MM.1S (cell line): ENCODE data around the gene RYR2.

Experiments
- DNase-seq: peaks from one replicate; pipeline ENCODE4 v3.0.0-alpha.2; 2015
- H2AFZ ChIP-seq: fragments of 300-600 bp; sonication (generic); 2 replicates; pipeline ENCODE4 v1.6.0; 2016; ENCODE audit warnings: antibody characterized with exemption, low read length
- H3F3A ChIP-seq: fragments of 300-600 bp; sonication (generic); 2 replicates; pipeline ENCODE4 v1.6.1; 2016; ENCODE audit warnings: mild to moderate bottlenecking, antibody characterized with exemption, low read length, moderate library complexity, mixed read lengths; ENCODE audit not compliant: insufficient read depth
- H3K27ac ChIP-seq: fragments of 300-600 bp; sonication (generic); 2 replicates; pipeline ENCODE4 v1.5.1; 2016; ENCODE audit warnings: mild to moderate bottlenecking, low read length
- H3K27me3 ChIP-seq: fragments of 300-600 bp; sonication (generic); replicated peaks from 2 replicates; pipeline ENCODE4 v1.6.0; 2016; ENCODE audit warnings: low read length; ENCODE audit not compliant: insufficient read depth
- H3K36me3 ChIP-seq: fragments of 300-600 bp; sonication (generic); replicated peaks from 2 replicates; pipeline ENCODE4 v1.6.1; 2016; ENCODE audit warnings: mild to moderate bottlenecking, low read length, mixed read lengths; ENCODE audit not compliant: insufficient read depth
- H3K4me1 ChIP-seq: fragments of 300-600 bp; sonication (generic); 2 replicates; pipeline ENCODE4 v1.6.1; 2016; ENCODE audit warnings: low read length, mixed read lengths
- H3K4me2 ChIP-seq: fragments of 300-600 bp; sonication (generic); 2 replicates; pipeline ENCODE4 v1.6.0; 2016; ENCODE audit warnings: low read depth, low read length
- H3K4me3 ChIP-seq: fragments of 300-600 bp; sonication (generic); 2 replicates; pipeline ENCODE4 v1.5.1; 2016; ENCODE audit warnings: low read length, mixed read lengths
- H3K79me2 ChIP-seq: fragments of 300-600 bp; sonication (generic); 2 replicates; pipeline ENCODE4 v1.6.1; 2016; ENCODE audit warnings: mixed run types, low read length, mixed read lengths
- H3K9ac ChIP-seq: fragments of 300-600 bp; sonication (generic); 2 replicates; pipeline ENCODE4 v1.6.1; 2016; ENCODE audit warnings: low read length, mixed read lengths
- H3K9me2 ChIP-seq: fragments of 300-600 bp; sonication (generic); replicated peaks from 2 replicates; pipeline ENCODE4 v1.6.1; 2016; ENCODE audit warnings: mild to moderate bottlenecking, low read length, mixed read lengths; ENCODE audit not compliant: insufficient read depth
- H3K9me3 ChIP-seq: fragments of 300-600 bp; sonication (generic); replicated peaks from 2 replicates; pipeline ENCODE4 v1.6.1; 2016; ENCODE audit warnings: mild to moderate bottlenecking, low read length, mixed read lengths; ENCODE audit not compliant: insufficient read depth
- H4K20me1 ChIP-seq: fragments of 300-600 bp; sonication (generic); 2 replicates; pipeline ENCODE4 v1.6.1; 2016; ENCODE audit warnings: mild to moderate bottlenecking, low read length, moderate library complexity, mixed read lengths; ENCODE audit not compliant: insufficient read depth
- EZH2 ChIP-seq: fragments of 300-600 bp; sonication (generic); optimal IDR thresholded peaks from 2 replicates; pipeline ENCODE3; 2017; ENCODE audit warnings: low read depth, mild to moderate bottlenecking, antibody characterized with exemption, low read length, mixed read lengths
- EZH2phosphoT487 ChIP-seq: fragments of 300-600 bp; sonication (generic); IDR thresholded peaks from 2 replicates; pipeline ENCODE4 v1.6.1; 2018; ENCODE audit warnings: antibody characterized with exemption, low read length
- TF ChIP-seq, protein P1 (sequence below): fragments of 300-600 bp; sonication (generic); IDR thresholded peaks from 2 replicates; pipeline ENCODE4 v1.5.1; 2016; ENCODE audit warnings: antibody characterized with exemption, low read length, mixed read lengths

The RYR2 gene

DNA sequence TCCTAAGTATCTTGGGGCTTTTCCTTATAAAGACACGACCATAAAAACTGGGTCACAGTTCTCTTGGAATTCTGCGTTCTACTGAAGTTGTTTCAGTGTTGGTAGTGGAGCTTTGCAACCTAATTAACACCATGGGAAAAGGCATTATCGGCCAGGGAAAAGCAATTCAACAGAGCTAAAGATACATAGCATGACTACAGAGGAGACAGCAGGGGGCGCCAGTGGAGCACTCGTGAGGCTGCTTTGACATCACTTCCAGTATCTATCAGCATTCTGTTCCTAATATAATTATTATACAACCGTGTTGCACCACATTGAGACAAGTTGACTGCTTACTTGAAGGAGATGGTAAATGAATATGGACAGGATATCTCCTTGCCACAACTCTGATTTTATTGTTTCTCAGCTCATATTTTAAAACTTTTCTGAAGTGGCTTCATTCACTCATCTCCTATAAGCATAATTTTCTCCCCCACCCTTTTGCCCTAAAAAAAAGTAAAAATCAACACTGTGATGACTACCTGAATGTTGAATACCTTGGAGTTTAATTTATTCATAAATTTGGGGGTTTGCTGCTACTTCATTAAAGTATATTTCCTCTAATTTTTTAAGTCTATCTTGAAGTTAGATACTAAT lies 809.3 kb downstream of the RYR2 start:
- Histone ChIP-seq H3K27me3 (no peaks in the 10 kb centered on the region), H3K9ac (no peak overlapping the region), H4K20me1 (no peaks in the 10 kb centered on the region), H3K9me2 (no peaks in the 10 kb centered on the region), H2AFZ (no peak overlapping the region), H3F3A (no peaks in the 10 kb centered on the region), H3K9me3 (no peaks in the 10 kb centered on the region), H3K79me2 (no peaks in the 10 kb centered on the region), H3K4me1 (no peaks in the 10 kb centered on the region), H3K36me3 (no peaks in the 10 kb centered on the region), H3K27ac (no peak overlapping the region), H3K4me3 (no peak overlapping the region), H3K4me2 (no peak overlapping the region)
- TF ChIP-seq EZH2phosphoT487: no peak
- TF ChIP-seq, protein P1, sequence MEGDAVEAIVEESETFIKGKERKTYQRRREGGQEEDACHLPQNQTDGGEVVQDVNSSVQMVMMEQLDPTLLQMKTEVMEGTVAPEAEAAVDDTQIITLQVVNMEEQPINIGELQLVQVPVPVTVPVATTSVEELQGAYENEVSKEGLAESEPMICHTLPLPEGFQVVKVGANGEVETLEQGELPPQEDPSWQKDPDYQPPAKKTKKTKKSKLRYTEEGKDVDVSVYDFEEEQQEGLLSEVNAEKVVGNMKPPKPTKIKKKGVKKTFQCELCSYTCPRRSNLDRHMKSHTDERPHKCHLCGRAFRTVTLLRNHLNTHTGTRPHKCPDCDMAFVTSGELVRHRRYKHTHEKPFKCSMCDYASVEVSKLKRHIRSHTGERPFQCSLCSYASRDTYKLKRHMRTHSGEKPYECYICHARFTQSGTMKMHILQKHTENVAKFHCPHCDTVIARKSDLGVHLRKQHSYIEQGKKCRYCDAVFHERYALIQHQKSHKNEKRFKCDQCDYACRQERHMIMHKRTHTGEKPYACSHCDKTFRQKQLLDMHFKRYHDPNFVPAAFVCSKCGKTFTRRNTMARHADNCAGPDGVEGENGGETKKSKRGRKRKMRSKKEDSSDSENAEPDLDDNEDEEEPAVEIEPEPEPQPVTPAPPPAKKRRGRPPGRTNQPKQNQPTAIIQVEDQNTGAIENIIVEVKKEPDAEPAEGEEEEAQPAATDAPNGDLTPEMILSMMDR: peak; percentile 82
- peak; percentile 59 for DNase-seq

DNA sequence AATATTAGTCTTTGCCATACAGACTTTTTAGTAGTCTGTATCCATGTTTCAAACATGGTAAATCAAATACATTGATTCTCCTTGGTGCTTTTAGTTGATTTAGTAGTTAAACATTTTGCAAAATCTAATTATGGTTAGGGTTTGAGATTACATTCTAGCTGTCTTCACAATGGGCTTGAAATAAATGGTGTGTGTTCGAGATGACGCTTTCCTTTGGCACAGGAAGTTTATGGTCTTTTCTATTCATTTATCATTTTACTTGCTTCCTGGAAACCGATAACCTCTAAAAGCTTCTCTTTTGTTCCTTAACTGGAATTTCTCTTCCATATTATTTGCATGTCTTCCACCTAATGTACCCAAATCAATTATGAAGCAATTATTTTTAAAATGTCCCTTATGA lies 810.4 kb downstream of the RYR2 start:
- Histone ChIP-seq H3K4me2 (no peak overlapping the region), H3K9me2 (no peaks in the 10 kb centered on the region), H3K27ac (no peak overlapping the region), H3K27me3 (no peaks in the 10 kb centered on the region), H3K4me1 (no peaks in the 10 kb centered on the region), H4K20me1 (no peaks in the 10 kb centered on the region), H3F3A (no peaks in the 10 kb centered on the region), H2AFZ (no peak overlapping the region), H3K79me2 (no peaks in the 10 kb centered on the region), H3K9ac (no peak overlapping the region), H3K9me3 (no peaks in the 10 kb centered on the region), H3K36me3 (no peaks in the 10 kb centered on the region), H3K4me3 (no peak overlapping the region)
- DNase-seq: no peak
- TF ChIP-seq EZH2: no peak
- TF ChIP-seq, protein P1: no peak
- TF ChIP-seq EZH2phosphoT487: no peak

DNA sequence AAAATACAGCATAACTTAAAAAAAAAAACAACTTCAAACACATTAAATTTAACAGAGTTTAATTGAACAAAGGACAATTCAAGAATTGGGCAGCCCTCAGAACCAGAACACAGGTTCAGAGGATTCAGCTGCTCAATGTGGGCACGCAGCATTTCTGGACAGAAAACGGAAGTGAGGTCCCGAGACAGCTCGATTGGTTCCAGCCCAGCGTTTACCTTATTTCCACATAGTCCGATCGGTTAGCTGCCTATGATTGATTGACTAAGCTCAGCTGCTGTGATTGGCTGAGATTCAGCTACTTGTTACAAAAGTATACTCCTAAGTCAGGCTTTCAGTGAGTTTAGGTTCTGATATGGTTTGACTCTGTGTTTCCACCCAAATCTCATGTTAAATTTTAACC lies 815.5 kb downstream of the RYR2 start:
- Histone ChIP-seq H3K9ac (no peak overlapping the region), H3K36me3 (no peaks in the 10 kb centered on the region), H3K79me2 (no peaks in the 10 kb centered on the region), H4K20me1 (no peaks in the 10 kb centered on the region), H3K27ac (no peak overlapping the region), H3F3A (no peaks in the 10 kb centered on the region), H3K4me1 (no peaks in the 10 kb centered on the region), H3K27me3 (no peaks in the 10 kb centered on the region), H3K9me2 (no peaks in the 10 kb centered on the region), H3K4me3 (no peak overlapping the region), H3K4me2 (no peak overlapping the region), H3K9me3 (no peaks in the 10 kb centered on the region), H2AFZ (no peak overlapping the region)
- no peak for DNase-seq
- TF ChIP-seq EZH2 (no peak), EZH2phosphoT487 (no peak)
- TF ChIP-seq, protein P1: no peak
